ENCODE data around the gene GPC3.

- TF ChIP-seq CTCF (IDR thresholded peaks at IDR 0.05) (no peak), ZFX (IDR thresholded peaks at IDR 0.05; ENCODE audit: borderline replicate concordance) (no peak)
Observed at GRCh38 chrX:133513123-133513522, 472.3 kb downstream of the GPC3 start.
